WTC11 (cell line): Measurements from ENCODE around the gene HACD2. TPM values are rescaled to one million over a fixed set of nuclear protein-coding genes. Genes with fewer than 3 reads are reported as not detected.
A peak's percentile ranks its signal among the peaks of the same experiment; 100 is the strongest.

Experiments
- ATAC-seq: fragments of 200-7000 bp; cut with Tn5 transposase; 2 replicates; pipeline ENCODE4 v1.10.0; 2021; ENCODE audit warnings: mild to moderate bottlenecking, moderate library complexity
- CTCF ChIA-PET: fragments of 300-600 bp; sonication (Branson Sonifier 250); formaldehyde crosslinking; loops from one replicate; lab custom pipeline; 2021; ENCODE audit warnings: antibody characterized with exemption; lab: Charles Lee
- POLR2A ChIA-PET: fragments of 350-600 bp; sonication (Branson Sonifier 250); formaldehyde crosslinking; loops from one replicate; lab custom pipeline; 2021; ENCODE audit warnings: antibody characterized with exemption; lab: Charles Lee
- DNase-seq: peaks from one replicate; pipeline ENCODE4 v3.0.0; 2021; ENCODE audit warnings: low spot score
- H3K27ac Mint-ChIP-seq: 2 replicates; pipeline ENCODE4 v1.8.0; 2021; ENCODE audit warnings: mixed read lengths
- H3K27me3 Mint-ChIP-seq: 2 replicates; pipeline ENCODE4 v1.8.0; 2021; ENCODE audit warnings: low read depth, mild to moderate bottlenecking, moderate library complexity, mixed read lengths
- H3K36me3 Mint-ChIP-seq: 2 replicates; pipeline ENCODE4 v1.8.0; 2021; ENCODE audit warnings: mixed read lengths
- H3K4me1 Mint-ChIP-seq: 2 replicates; pipeline ENCODE4 v1.8.0; 2022; ENCODE audit warnings: mixed read lengths
- H3K4me3 Mint-ChIP-seq: 2 replicates; pipeline ENCODE4 v1.8.0; 2021; ENCODE audit warnings: mild to moderate bottlenecking, moderate library complexity, mixed read lengths
- H3K9me3 Mint-ChIP-seq: 2 replicates; pipeline ENCODE4 v1.8.0; 2021; ENCODE audit warnings: mixed read lengths
- ATF3 ChIP-seq: sonication (generic); formaldehyde crosslinking; conservative IDR thresholded peaks from 2 replicates; pipeline ENCODE4 v1.8.1; 2022; ENCODE audit warnings: mild to moderate bottlenecking, missing genetic modification reagents
- CTCF ChIP-seq: fragments of 200-600 bp; IDR thresholded peaks from 2 replicates; pipeline ENCODE4 v1.8.0; 2022; ENCODE audit warnings: antibody characterized with exemption
- E2F1 ChIP-seq: sonication (generic); formaldehyde crosslinking; IDR thresholded peaks from 2 replicates; pipeline ENCODE4 v1.8.0; 2022; ENCODE audit warnings: mild to moderate bottlenecking, missing genetic modification reagents
- E2F4 ChIP-seq: sonication (generic); formaldehyde crosslinking; IDR thresholded peaks from 2 replicates; pipeline ENCODE4 v1.8.1; 2022; ENCODE audit warnings: low read depth, mild to moderate bottlenecking, moderate library complexity, missing genetic modification reagents, borderline replicate concordance
- FOXP1 ChIP-seq: sonication (generic); formaldehyde crosslinking; IDR thresholded peaks from 2 replicates; pipeline ENCODE4 v1.8.0; 2022; ENCODE audit warnings: missing genetic modification reagents, mild to moderate bottlenecking, moderate library complexity, borderline replicate concordance
- HMGXB4 ChIP-seq: sonication (generic); formaldehyde crosslinking; IDR thresholded peaks from 2 replicates; pipeline ENCODE4 v1.8.1; 2023; ENCODE audit warnings: mild to moderate bottlenecking, moderate library complexity, missing genetic modification reagents
- JUN ChIP-seq: sonication (generic); formaldehyde crosslinking; IDR thresholded peaks from 2 replicates; pipeline ENCODE4 v1.8.0; 2023; ENCODE audit warnings: mild to moderate bottlenecking, missing genetic modification reagents
- NR2C2 ChIP-seq: sonication (generic); formaldehyde crosslinking; IDR thresholded peaks from 2 replicates; pipeline ENCODE4 v1.8.0; 2022; ENCODE audit warnings: mild to moderate bottlenecking, missing genetic modification reagents
- OVOL2 ChIP-seq: fragments of 250-450 bp; sonication (Bioruptor Pico); IDR thresholded peaks from 2 replicates; pipeline ENCODE4 v1.9.0; 2021; ENCODE audit warnings: mild to moderate bottlenecking, borderline replicate concordance
- PRRX2 ChIP-seq: fragments of 250-450 bp; sonication (Bioruptor Pico); IDR thresholded peaks from 2 replicates; pipeline ENCODE4 v1.8.0; 2021; ENCODE audit warnings: mild to moderate bottlenecking
- RELA ChIP-seq: sonication (generic); formaldehyde crosslinking; IDR thresholded peaks from 2 replicates; pipeline ENCODE4 v1.8.1; 2022; ENCODE audit warnings: missing genetic modification reagents, mild to moderate bottlenecking, borderline replicate concordance
- RORB ChIP-seq: fragments of 250-450 bp; sonication (Bioruptor Pico); IDR thresholded peaks from 2 replicates; pipeline ENCODE4 v1.9.0; 2021; ENCODE audit warnings: mild to moderate bottlenecking
- SMAD3 ChIP-seq: sonication (generic); formaldehyde crosslinking; IDR thresholded peaks from 2 replicates; pipeline ENCODE4 v1.8.0; 2022; ENCODE audit warnings: missing genetic modification reagents, mild to moderate bottlenecking, borderline replicate concordance
- SP1 ChIP-seq: sonication (generic); formaldehyde crosslinking; conservative IDR thresholded peaks from 2 replicates; pipeline ENCODE4 v1.8.1; 2022; ENCODE audit warnings: missing genetic modification reagents
- TEAD1 ChIP-seq: sonication (generic); formaldehyde crosslinking; IDR thresholded peaks from 2 replicates; pipeline ENCODE4 v1.8.0; 2022; ENCODE audit warnings: mild to moderate bottlenecking, missing genetic modification reagents
- ZNF121 ChIP-seq: sonication (generic); formaldehyde crosslinking; IDR thresholded peaks from 2 replicates; pipeline ENCODE4 v1.8.0; 2023; ENCODE audit warnings: missing genetic modification reagents
- ZNF263 ChIP-seq: sonication (generic); formaldehyde crosslinking; IDR thresholded peaks from 2 replicates; pipeline ENCODE4 v1.8.1; 2022; ENCODE audit warnings: low read depth, mild to moderate bottlenecking, moderate library complexity, missing genetic modification reagents
- ZNF532 ChIP-seq: fragments of 250-450 bp; sonication (Bioruptor Pico); IDR thresholded peaks from 2 replicates; pipeline ENCODE4 v1.9.0; 2021; ENCODE audit warnings: mild to moderate bottlenecking, borderline replicate concordance
- ZSCAN18 ChIP-seq: fragments of 250-450 bp; sonication (Bioruptor Pico); IDR thresholded peaks from 2 replicates; pipeline ENCODE4 v2.1.2; 2022; ENCODE audit warnings: mild to moderate bottlenecking, moderate library complexity
- total RNA-seq: library from RNA; stranded (reverse); gene quantifications from 3 replicates; pipeline ENCODE4 v1.2.3, GENCODE V29; 2021

Gene HACD2
- total RNA-seq, 1 experiment from 2014 or later, result 26.1 TPM

GRCh38 chr3:123584284-123584987 lies 417 bp downstream of the HACD2 start (continued):
- TF ChIP-seq FOXP1 (CRISPR knock-in tag) (peak; percentile 56; the same call in 1 of the 2 replicates), ZSCAN18 (no peak), HMGXB4 (peak; percentile 92; the same call in 1 of the 2 replicates), TEAD1 (CRISPR knock-in tag) (peak; percentile 17; the same call in 1 of the 2 replicates), SP1 (CRISPR knock-in tag) (no peak), E2F4 (CRISPR knock-in tag) (no peak)
- TF ChIP-seq, all 79 proteins: peak for 7

- H3K27ac Mint-ChIP-seq, result no peak overlapping the region
- DNase-seq (no peak), ATAC-seq (no peak)
- peaks cover 34% of the 10 kb centered on the region for H3K36me3 Mint-ChIP-seq
- ChIA-PET POLR2A (interaction anchor here (1.3 kb wide), 1 partner anchor 12 kb away, joined by 5 read pairs; no protein-coding TSS in a partner anchor), CTCF (interaction anchor here (0.8 to 4.8 kb wide), 3 partner anchors 12 to 140 kb away, joined by 3 to 36 read pairs (median 6); no protein-coding TSS in a partner anchor)
- no peak overlapping the region for H3K4me3 Mint-ChIP-seq
- H3K4me1 Mint-ChIP-seq, result peaks cover 28% of the 10 kb centered on the region
- H3K9me3 Mint-ChIP-seq, result peaks cover 9% of the 10 kb centered on the region
- no peaks in the 10 kb centered on the region; the same call in 1 of the 2 replicates for H3K27me3 Mint-ChIP-seq
- TF ChIP-seq ATF3 (CRISPR knock-in tag), result no peak
- TF ChIP-seq CTCF, result no peak
- no peak for TF ChIP-seq NR2C2 (CRISPR knock-in tag)
- no peak for TF ChIP-seq ZNF121 (CRISPR knock-in tag)
- TF ChIP-seq ZNF263, result no peak
- no peak for TF ChIP-seq RORB (CRISPR knock-in tag)
- no peak for TF ChIP-seq SMAD3 (CRISPR knock-in tag)
- no peak for TF ChIP-seq ZNF532 (CRISPR knock-in tag)
- no peak for TF ChIP-seq E2F1
- TF ChIP-seq HMGXB4, result no peak
- no peak for TF ChIP-seq JUN (CRISPR knock-in tag)
- TF ChIP-seq RELA (CRISPR knock-in tag), result no peak
- no peak for TF ChIP-seq ZSCAN18
- TF ChIP-seq PRRX2 (CRISPR knock-in tag), result no peak
- no peak for TF ChIP-seq OVOL2 (CRISPR knock-in tag)
Measured at GRCh38 chr3:123583561-123583960, 1.3 kb downstream of the HACD2 start.
